ENCODE data around the gene RNF133. TPM values are rescaled to one million over a fixed set of nuclear protein-coding genes. Genes with fewer than 3 reads are reported as not detected.

Gene RNF133, protein sequence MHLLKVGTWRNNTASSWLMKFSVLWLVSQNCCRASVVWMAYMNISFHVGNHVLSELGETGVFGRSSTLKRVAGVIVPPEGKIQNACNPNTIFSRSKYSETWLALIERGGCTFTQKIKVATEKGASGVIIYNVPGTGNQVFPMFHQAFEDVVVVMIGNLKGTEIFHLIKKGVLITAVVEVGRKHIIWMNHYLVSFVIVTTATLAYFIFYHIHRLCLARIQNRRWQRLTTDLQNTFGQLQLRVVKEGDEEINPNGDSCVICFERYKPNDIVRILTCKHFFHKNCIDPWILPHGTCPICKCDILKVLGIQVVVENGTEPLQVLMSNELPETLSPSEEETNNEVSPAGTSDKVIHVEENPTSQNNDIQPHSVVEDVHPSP
- 2.7 and 4.2 TPM in 2 replicates for total RNA-seq

DNA sequence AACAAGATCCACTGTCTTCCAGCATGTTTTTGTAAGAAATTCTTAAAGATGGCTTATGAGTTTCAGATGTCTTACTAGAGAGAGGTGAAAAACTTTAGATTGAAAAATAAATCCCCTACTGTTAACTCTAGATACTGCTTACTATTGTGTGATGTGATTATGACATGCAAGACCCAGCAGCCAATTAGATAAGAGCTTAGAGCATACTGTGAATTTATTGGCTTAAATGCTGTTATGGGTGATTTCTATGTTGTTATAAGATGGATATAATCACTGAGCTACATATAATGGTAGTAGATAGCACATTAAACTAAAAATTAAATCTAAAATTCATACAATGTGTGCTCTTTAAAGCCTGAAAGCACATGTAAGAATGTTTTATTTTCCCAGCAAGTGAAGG, at the start of gene RNF133:
Gene RNF133 (minus strand): TSS at position 101 of the 400 bp plus-strand sequence. CDS start 199 bp downstream, outside the sequence.

DNA sequence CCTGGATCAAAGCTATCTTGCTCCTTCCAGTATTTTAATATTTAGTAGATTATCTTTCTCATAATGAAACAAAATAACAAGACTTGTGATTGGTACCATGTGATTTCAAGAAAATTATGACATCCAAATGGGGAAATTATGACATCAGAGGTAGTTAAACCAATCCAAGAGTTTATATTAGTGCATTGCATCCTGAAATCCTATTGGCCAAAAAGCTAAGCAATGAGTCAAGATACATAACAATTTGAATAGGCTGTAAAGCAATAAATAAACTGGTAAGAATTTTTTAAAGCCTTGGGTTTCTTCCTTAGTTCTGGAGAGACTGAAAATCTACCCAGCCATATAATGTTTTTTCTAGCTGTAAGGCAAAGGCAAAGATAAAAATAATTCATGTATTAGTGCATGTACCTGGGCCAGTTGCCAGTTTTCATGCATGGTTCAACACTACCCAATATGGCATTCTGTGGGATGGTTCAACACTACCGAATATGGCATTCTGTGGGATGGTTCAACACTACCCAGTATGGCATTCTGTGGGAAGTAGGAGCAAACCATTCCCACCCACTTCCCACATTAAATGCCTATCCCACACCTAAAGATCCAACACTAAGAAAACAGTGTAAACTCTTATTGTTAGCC, 4.1 kb upstream of the RNF133 start, which contains the start of gene RNF148:
Gene RNF148 (minus strand): TSS at position 51 of the 639 bp plus-strand sequence. CDS start 172 bp downstream, outside the sequence.

Small RNAs within 50 kb of the gene (small RNA-seq; reads per million reads assigned to genes)
- gene AC006463.1, result not detected

Other genes with a start within 250 kb of the RNF133 start
- gene RNF148, start 3.8 kb upstream of the RNF133 start, total RNA-seq, result 4.1 and 4.4 TPM in 2 replicates
- 74.7 and 81.0 TPM in 2 replicates for gene CADPS2, start 187.3 kb upstream of the RNF133 start, total RNA-seq